HG03432 (cell line): ENCODE data around the gene REXO4.

Experiments
- ATAC-seq: cut with Tn5 transposase; IDR thresholded peaks from one replicate; pipeline ENCODE4 v1.9.1; 2021; ENCODE audit warnings: mild to moderate bottlenecking, moderate library complexity; ENCODE audit not compliant: unreplicated experiment

REXO4 gene

DNA sequence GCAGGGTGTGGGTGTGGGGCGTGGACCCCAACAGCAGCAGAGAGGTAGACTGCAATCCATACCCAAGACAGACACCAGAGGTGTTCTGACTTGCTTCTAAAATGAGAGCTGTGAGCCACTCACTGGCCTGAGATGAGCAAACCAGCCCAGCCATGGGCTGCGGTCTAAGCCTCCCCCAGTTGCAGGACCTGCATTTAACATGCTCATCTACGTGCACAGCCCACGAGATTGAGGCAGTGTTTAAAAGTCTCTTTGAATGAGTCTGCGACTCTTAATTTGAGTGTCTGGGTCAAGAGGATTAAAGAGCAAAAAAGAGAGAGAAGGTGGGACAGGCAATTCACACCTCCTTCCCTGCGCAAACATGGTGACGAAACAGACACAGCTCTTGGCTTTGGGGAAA lies 47.9 kb downstream of the REXO4 start:
- ATAC-seq = no peak

- no peak for ATAC-seq
Measured at GRCh38 chr9:133369422-133369821, 48.4 kb downstream of the REXO4 start.

DNA sequence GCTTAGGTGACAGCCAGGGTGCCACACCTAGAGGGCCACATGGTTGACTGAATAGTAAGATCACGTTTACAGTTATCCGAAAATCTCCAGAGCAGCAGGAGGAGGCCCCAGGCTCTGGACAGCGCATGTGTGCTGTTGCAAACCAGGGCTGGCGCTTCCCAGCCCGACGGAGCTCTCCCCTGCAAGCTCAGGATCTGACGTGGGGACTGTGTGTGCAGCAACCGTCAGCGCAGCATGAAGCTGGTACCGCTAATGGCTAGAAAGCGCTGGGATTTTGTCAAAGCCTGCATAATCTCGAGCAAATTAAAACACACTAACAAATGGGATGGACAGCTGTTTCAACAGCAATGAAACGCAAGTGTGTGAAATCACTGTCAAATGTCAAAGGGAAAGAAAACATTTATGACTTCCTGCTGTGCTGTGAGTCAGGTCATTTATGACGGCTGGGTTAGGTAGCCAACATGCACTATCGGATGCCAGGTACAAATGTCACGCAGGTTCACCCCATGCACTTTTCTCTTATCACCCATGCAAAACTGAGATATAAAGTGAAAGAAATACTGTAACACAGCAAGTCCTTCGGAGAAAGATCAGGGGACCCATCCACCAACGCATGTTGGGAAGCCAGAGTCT lies 49.4 kb downstream of the REXO4 start:
- ATAC-seq = no peak

DNA sequence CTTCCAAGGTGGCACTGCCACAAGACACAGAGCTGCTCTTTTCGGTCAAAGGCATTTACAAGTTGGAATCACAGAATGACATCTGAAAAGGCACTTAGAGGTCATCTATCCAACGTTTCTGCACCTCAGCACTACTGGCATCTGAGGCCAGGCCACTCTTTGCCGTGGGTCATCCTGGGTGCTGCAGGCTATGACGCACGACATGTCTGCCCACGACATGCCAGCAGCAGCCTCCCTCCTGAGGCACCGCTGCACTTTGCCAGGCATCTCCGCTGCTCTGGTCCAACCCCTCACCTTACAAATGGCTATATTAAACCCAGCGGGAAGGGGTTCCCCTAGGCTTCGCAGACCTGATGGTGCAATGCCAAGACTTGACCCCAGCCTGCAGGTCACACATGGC lies 50.0 kb downstream of the REXO4 start:
- no peak for ATAC-seq

GRCh38 chr9:133367221-133367620 lies 50.6 kb downstream of the REXO4 start:
- no peak for ATAC-seq

DNA sequence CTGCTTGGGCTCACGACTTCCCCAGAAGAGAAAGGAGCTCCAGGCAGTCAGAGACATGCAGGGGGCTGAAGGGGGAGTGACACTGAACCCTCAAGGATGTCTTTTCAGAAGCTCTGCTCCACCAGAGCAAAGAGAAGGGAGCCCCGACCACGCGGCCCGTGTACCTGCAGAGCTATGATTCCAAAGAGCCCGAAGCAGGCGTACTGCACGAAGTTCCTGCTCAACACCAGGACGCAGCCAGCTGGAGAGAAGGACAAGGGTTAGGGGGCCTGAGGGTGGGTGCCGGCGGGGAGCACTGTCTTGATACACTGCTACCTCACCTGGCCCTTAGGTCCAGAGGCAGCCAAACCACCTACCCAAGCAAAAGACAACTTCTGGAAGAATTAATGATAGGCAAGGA lies 51.4 kb downstream of the REXO4 start:
- no peak for ATAC-seq

DNA sequence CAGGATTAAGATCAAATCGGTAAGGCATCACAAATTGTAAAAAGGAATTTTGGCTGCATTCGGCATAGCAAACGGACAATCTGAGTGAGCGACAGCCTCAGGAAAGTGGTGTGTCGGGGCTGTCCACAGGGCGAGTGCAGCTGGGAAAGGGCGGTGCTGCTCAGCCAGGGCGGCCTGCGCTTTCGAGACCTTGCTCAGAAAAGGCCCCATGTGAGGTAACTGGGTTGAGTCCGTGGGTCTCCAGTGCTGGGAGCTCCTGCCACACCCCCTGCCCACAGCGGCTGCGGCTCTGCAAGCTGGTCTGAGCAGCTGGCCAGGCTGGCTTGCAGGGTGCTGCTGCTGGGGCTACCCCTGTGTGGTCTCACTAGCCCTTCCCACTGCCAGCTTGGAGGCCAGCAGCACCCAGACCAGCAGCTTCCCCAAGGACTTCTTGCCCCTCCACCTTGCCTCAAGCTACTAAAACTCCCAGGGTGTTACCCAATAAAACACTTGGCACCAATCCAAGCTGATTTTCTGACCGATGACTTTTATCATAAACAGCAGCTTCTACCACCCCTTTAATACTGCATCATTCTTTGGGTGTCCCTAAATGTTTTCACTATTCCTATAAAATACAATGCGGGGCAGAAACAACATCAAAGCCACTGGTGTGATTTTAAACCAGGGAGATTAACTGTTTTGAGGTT lies 55.3 kb downstream of the REXO4 start:
- ATAC-seq = no peak

GRCh38 chr9:133361507-133362092 lies 56.2 kb downstream of the REXO4 start:
- ATAC-seq = no peak

DNA sequence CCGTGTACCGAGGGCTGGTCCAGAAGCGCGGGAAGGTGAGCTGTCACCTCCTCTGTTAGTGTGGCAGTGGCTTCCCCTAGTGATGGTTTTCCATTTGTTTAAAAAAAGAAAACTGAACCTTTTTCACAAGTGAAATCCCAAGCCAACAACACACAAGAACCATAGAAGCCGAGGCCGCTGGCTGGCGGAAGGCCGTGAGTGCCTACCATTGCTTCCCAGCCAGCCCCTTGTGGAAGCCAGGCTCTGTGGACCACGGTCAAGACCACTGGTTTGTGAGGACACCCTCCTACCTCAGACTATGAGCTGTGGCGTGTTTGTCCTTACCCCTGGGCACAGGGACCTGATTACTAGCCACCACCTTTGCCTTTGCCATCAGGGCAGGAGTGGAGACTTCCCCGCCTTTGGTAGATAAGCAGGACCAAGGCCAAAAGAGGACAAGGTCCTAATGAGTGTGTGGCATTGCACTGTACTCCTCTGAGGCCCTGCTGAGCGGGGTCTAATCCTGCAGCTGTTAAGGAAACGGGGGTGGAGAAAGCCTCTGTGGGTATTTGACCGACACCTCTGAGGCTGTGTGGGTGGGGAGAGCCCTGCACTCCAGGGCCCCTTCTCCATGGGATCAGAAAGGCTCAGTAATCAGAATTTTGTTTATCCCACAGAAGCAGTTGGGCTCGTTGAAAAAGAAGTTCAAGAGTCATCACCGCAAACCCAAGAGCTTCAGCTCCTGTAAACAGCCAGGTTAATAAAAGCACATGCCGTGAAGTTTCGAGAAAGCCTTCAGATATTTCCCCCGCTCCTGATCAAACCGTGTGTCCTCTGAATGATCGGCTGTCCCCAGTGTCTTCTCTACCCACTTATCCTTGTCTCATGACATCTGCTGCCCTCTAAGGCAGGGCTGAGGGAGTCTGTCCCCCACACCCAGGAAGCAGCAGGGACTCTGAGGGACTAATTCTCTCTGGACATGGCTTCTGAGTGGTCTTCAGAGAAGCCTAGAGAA lies 57.1 kb downstream of the REXO4 start:
- no peak for ATAC-seq

- no peak for ATAC-seq
Measured at GRCh38 chr9:133359399-133360175, 58.2 kb downstream of the REXO4 start.

- no peak for ATAC-seq
Measured at GRCh38 chr9:133357656-133358055, 60.2 kb downstream of the REXO4 start.

- peak; percentile 66 for ATAC-seq
Measured at GRCh38 chr9:133356391-133357091, 61.3 kb downstream of the REXO4 start, which contains the start of the genes SURF1 and SURF2. Gene SURF1 (minus strand): TSS chr9:133356487. CDS start chr9:133356453, 34 bp downstream. Gene SURF2 (plus strand): TSS chr9:133356550. CDS start chr9:133356593, 43 bp downstream.
